K562 (cell line): ENCODE data around the gene MLH1. TPM values are rescaled to one million over a fixed set of nuclear protein-coding genes. Genes with fewer than 3 reads are reported as not detected.

Experiments used
- ATAC-seq: fragments of 200-7000 bp; cut with Tn5 transposase; 3 replicates; pipeline ENCODE4 v1.9.1; 2020; ENCODE audit warnings: moderate library complexity
- BruUV-seq: library from RNA; stranded (reverse); fragments of 400-500 nt; replicated peaks from 2 replicates; lab custom pipeline; 2021; lab: Mats Ljungman, UMichigan
- CTCF ChIA-PET: fragments of 300-600 bp; formaldehyde crosslinking; extraction: SDS; loops from one replicate; lab custom pipeline; 2021; ENCODE audit warnings: low intra/inter-chr PET ratio; lab: Yijun Ruan, JAX
- POLR2A ChIA-PET: fragments of 300-600, 350-650 bp; sonication (Branson Sonifier 250); formaldehyde crosslinking; extraction: SDS; loops from one replicate; lab custom pipeline; 2021; ENCODE audit warnings: antibody characterized with exemption, inconsistent platforms; lab: Yijun Ruan, JAX
- DNase-seq, 4 experiments: peaks; one replicate each; pipeline versions ENCODE4 v3.0.0 to v3.0.0-alpha.2; 2011 to 2018; ENCODE audit warnings: low spot score in 3 of 4, mixed read lengths in 3 of 4; ENCODE audit errors: extremely low read depth in 1 of 4
- FAIRE-seq: peaks from 2 replicates; lab custom pipeline; 2011; peaks lifted over from hg19 to GRCh38; lab: Jason Lieb, UNC
- H2AFZ ChIP-seq: 2 replicates; pipeline ENCODE4 v1.6.0; 2011; ENCODE audit warnings: low read depth, low read length, control low read depth, inconsistent platforms
- H3K27ac ChIP-seq: fragments of 200-600 bp; 3 replicates; pipeline ENCODE4 v1.8.0; 2011; ENCODE audit warnings: low read depth, mild to moderate bottlenecking, control low read depth, inconsistent platforms, low read length, moderate library complexity, mixed read lengths; ENCODE audit errors: extremely low read depth
- H3K27me3 ChIP-seq, 2 experiments: fragments of 300-600 bp in 1 of 2; 2 replicates in 1 of 2; 3 replicates in 1 of 2; pipeline versions ENCODE4 v1.6.0 to v1.8.0; 2011; ENCODE audit warnings: inconsistent platforms in 2 of 2, low read length in 2 of 2, mild to moderate bottlenecking in 1 of 2, mixed read lengths in 1 of 2, moderate library complexity in 1 of 2; ENCODE audit not compliant: control insufficient read depth in 2 of 2, insufficient read depth in 2 of 2
- H3K36me3 ChIP-seq: fragments of 300-600 bp; 3 replicates; pipeline ENCODE4 v1.8.0; 2011; ENCODE audit warnings: mild to moderate bottlenecking, low read length, inconsistent platforms; ENCODE audit not compliant: control insufficient read depth, insufficient read depth
- H3K4me1 ChIP-seq, 2 experiments: fragments of 200-600 bp in 1 of 2; replicated peaks in 1 of 2; 2 replicates in 1 of 2; 3 replicates in 1 of 2; pipeline versions ENCODE4 v1.5.1 to v1.8.0; 2011; ENCODE audit warnings: inconsistent platforms in 2 of 2, low read length in 2 of 2, mild to moderate bottlenecking in 1 of 2, mixed read lengths in 1 of 2, moderate library complexity in 1 of 2; ENCODE audit not compliant: control insufficient read depth in 2 of 2, insufficient read depth in 2 of 2
- H3K4me2 ChIP-seq: 2 replicates; pipeline ENCODE4 v1.6.1; 2011; ENCODE audit warnings: low read length, control low read depth, inconsistent platforms, mixed read lengths; ENCODE audit not compliant: insufficient read depth
- H3K4me3 ChIP-seq: fragments of 200-600 bp; sonication (generic), shearing (Covaris generic); 2 replicates; pipeline ENCODE4 v1.5.1; 2016; ENCODE audit warnings: control low read depth, inconsistent platforms
- H3K79me2 ChIP-seq: fragments of 200-600 bp; 3 replicates; pipeline ENCODE4 v1.8.0; 2011; ENCODE audit warnings: low read length, inconsistent platforms; ENCODE audit not compliant: control insufficient read depth, insufficient read depth
- H3K9ac ChIP-seq, 2 experiments: 2 replicates each; pipeline versions ENCODE4 v1.6.0 to v1.6.1; 2011; ENCODE audit warnings: low read depth in 2 of 2, low read length in 2 of 2, control low read depth in 1 of 2, inconsistent platforms in 1 of 2, mild to moderate bottlenecking in 1 of 2, mixed read lengths in 1 of 2; ENCODE audit not compliant: insufficient read depth in 1 of 2
- H3K9me1 ChIP-seq: one replicate; pipeline ENCODE4 v1.6.0; 2011; ENCODE audit warnings: inconsistent platforms, mild to moderate bottlenecking, low read length, moderate library complexity; ENCODE audit not compliant: control insufficient read depth, insufficient read depth
- H3K9me3 ChIP-seq: replicated peaks from 2 replicates; pipeline ENCODE4 v1.5.1; 2011; ENCODE audit warnings: low read depth, low read length, inconsistent platforms; ENCODE audit not compliant: control insufficient read depth, insufficient read depth
- H4K20me1 ChIP-seq: replicated peaks from 2 replicates; pipeline ENCODE4 v1.6.1; 2011; ENCODE audit warnings: low read length, inconsistent platforms, mixed read lengths; ENCODE audit not compliant: control insufficient read depth, insufficient read depth
- CREBBP ChIP-seq: IDR thresholded peaks from one replicate; pipeline ENCODE4 v1.6.1; 2012; ENCODE audit warnings: low read depth, mild to moderate bottlenecking, control low read depth, inconsistent platforms, low read length
- E2F8 ChIP-seq: fragments of 450-650 bp; IDR thresholded peaks from 2 replicates; pipeline ENCODE4 v1.7.1; 2018; ENCODE audit warnings: mild to moderate bottlenecking, low read depth; ENCODE audit not compliant: partially characterized antibody
- EHMT2 ChIP-seq: fragments of 450-650 bp; IDR thresholded peaks from 2 replicates; pipeline ENCODE4 v1.6.1; 2018; ENCODE audit warnings: antibody characterized with exemption
- GATA2 ChIP-seq: sonication (generic); formaldehyde crosslinking; IDR thresholded peaks from 2 replicates; pipeline ENCODE4 v1.4.0; 2020; ENCODE audit warnings: mild to moderate bottlenecking, missing genetic modification reagents
- KDM5B ChIP-seq: fragments of 200-600 bp; sonication (generic); IDR thresholded peaks from 2 replicates; pipeline ENCODE4 v1.6.1; 2012; ENCODE audit warnings: low read depth, mild to moderate bottlenecking, moderate library complexity, low read length, control low read depth, inconsistent platforms; ENCODE audit not compliant: insufficient replicate concordance
- MXD1 ChIP-seq: fragments of 250-450 bp; sonication (Bioruptor Pico); IDR thresholded peaks from 2 replicates; pipeline ENCODE4 v1.8.0; 2021; ENCODE audit warnings: borderline replicate concordance, mild to moderate bottlenecking, moderate library complexity; ENCODE audit not compliant: poor library complexity, severe bottlenecking
- NCOA4 ChIP-seq: fragments of 450-650 bp; IDR thresholded peaks from 2 replicates; pipeline ENCODE4 v1.6.1; 2018; ENCODE audit warnings: mild to moderate bottlenecking; ENCODE audit not compliant: partially characterized antibody
- PPARD ChIP-seq: fragments of 250-450 bp; sonication (Bioruptor Pico); IDR thresholded peaks from 2 replicates; pipeline ENCODE4 v1.8.0; 2022; ENCODE audit warnings: inconsistent platforms, mild to moderate bottlenecking, moderate library complexity
- SUPT5H ChIP-seq: fragments of 450-650 bp; IDR thresholded peaks from 2 replicates; pipeline ENCODE4 v1.6.1; 2016
- ZBTB26 ChIP-seq: fragments of 450-650 bp; formaldehyde crosslinking; IDR thresholded peaks from 2 replicates; pipeline ENCODE4 v1.4.0; 2022; ENCODE audit warnings: missing genetic modification characterization
- ZNF41 ChIP-seq: fragments of 250-450 bp; sonication (Bioruptor Pico); conservative IDR thresholded peaks from 2 replicates; pipeline ENCODE4 v1.4.0; 2020; ENCODE audit warnings: mild to moderate bottlenecking
- WGBS: fragments of 100-300 bp; shearing (Covaris generic); methylation state at CpG from one replicate; pipeline ENCODE4 v1.1.6; 2016; ENCODE audit warnings: low coverage, mixed read lengths; ENCODE audit not compliant: insufficient coverage; ENCODE audit errors: missing lambda C conversion rate; 5-methylcytosine and 5-hydroxymethylcytosine counted together
- in situ Hi-C: fragments of 300-500 bp; cut with MboI; formaldehyde crosslinking; loops from 4 replicates; pipeline ENCODE4 v1.15.0; 2018; ENCODE audit warnings: inconsistent platforms, mixed read lengths
- intact Hi-C: fragments of 100-400 bp; cut with micrococcal nuclease; formaldehyde crosslinking; loops from 2 replicates; pipeline ENCODE4 v1.14.2; 2022
- polyA plus RNA-seq, 8 experiments: library from polyadenylated mRNA; depleted of rRNA in 4 of 8; stranded (reverse) in 5 of 8; unstranded in 3 of 8; fragments of >200 nt; fragmentation: Nextera tagmentation in 2 of 8; fragmentation: Illumina TruSeq in 1 of 8; extraction: Ambion mirVana in 2 of 8; extraction: Trizol in 1 of 8; gene quantifications; 2 replicates each; pipeline versions ENCODE4 v1.2.1 to v1.2.3, GENCODE V29; 2011 to 2014; ENCODE audit warnings: inconsistent platforms in 1 of 8, missing spikeins in 1 of 8
- total RNA-seq, 7 experiments: library from RNA; depleted of rRNA in 6 of 7; stranded (reverse); fragments of >200 nt in 6 of 7; fragmentation: Illumina TruSeq in 2 of 7; extraction: Trizol in 2 of 7; gene quantifications; 2 replicates each; pipeline versions ENCODE4 v1.2.1 to v1.2.3, GENCODE V29; 2011 to 2021; ENCODE audit warnings: low replicate concordance in 1 of 7

MLH1 gene
- total and polyA plus RNA-seq, 9 of the 15 experiments (the other 6 are each of a cell fraction or from before 2014, with no cell fraction given), result 76.4 to 155 (median 117) TPM

GRCh38 chr3:36988356-36988755 lies 5.0 kb upstream of the MLH1 start:
- H3K4me1 ChIP-seq, result peaks cover 17 to 20% of the 10 kb centered on the region in 2 experiments
- ATAC-seq (no peak), DNase-seq (no peak), FAIRE-seq (no peak)
- peaks cover 18% of the 10 kb centered on the region; the same call in 1 of the 2 replicates for H4K20me1 ChIP-seq
- peak overlapping the region in 1 of 2 experiments; percentile 21; a peak in 1 of 4 replicates for H3K9ac ChIP-seq
- CTCF ChIA-PET, result no interaction called here
- WGBS, result 81% methylated on average over 2 of the region's 2 CpGs
- no peaks in the 10 kb centered on the region for H3K9me1 ChIP-seq
- peak overlapping the region; percentile 44; the same call in 1 of the 2 replicates for H3K4me2 ChIP-seq
- H2AFZ ChIP-seq, result no peak overlapping the region
- peaks cover 55% of the 10 kb centered on the region for H3K79me2 ChIP-seq
- peaks cover 85% of the 10 kb centered on the region for H3K36me3 ChIP-seq
- in situ Hi-C loops, result no loop called here
- no peak overlapping the region for H3K4me3 ChIP-seq
- BruUV-seq, result no TSS peak
- no peaks in the 10 kb centered on the region for H3K27me3 ChIP-seq
- POLR2A ChIA-PET, result interaction anchor here (0.7 to 2.5 kb wide), 11 partner anchors 8 to 155 kb away, joined by 3 to 11 read pairs (median 5); no protein-coding TSS in a partner anchor
- intact Hi-C loops, result no loop called here
- H3K9me3 ChIP-seq, result no peaks in the 10 kb centered on the region
- H3K27ac ChIP-seq, result no peak overlapping the region
- no peak for TF ChIP-seq PPARD (CRISPR knock-in tag)
- no peak for TF ChIP-seq CREBBP
- no peak for TF ChIP-seq GATA2 (CRISPR knock-in tag)
- no peak for TF ChIP-seq ZNF41 (CRISPR knock-in tag)
- TF ChIP-seq KDM5B, result peak; percentile 33
- no peak for TF ChIP-seq MXD1 (CRISPR knock-in tag)
- no peak for TF ChIP-seq E2F8
- 0 out of 2 replicates have a peak, but pooled peaks have one; percentile 8 for TF ChIP-seq ZBTB26
- TF ChIP-seq NCOA4, result no peak
- TF ChIP-seq EHMT2, result peak; percentile 31; the same call in 1 of the 2 replicates
- 0 out of 2 replicates have a peak, but pooled peaks have one; percentile 41 for TF ChIP-seq SUPT5H
